A549 (cell line): ENCODE data around the gene TMTC2. TPM values are rescaled to one million over a fixed set of nuclear protein-coding genes. Genes with fewer than 3 reads are reported as not detected.

Source experiments
- ATAC-seq, 2 experiments: fragments of 200-7000 bp in 1 of 2; fragments of >200 bp in 1 of 2; cut with Nextera tagmentation in 1 of 2; cut with Tn5 transposase in 1 of 2; 3 replicates each; pipeline versions ENCODE4 v1.8.0 to v1.9.1; 2018 to 2020; ENCODE audit warnings: mild to moderate bottlenecking in 1 of 2, moderate library complexity in 1 of 2
- CTCF ChIA-PET: fragments of 300-600 bp; sonication (Branson Sonifier 250); formaldehyde crosslinking; extraction: SDS; loops from one replicate; lab custom pipeline; 2021; ENCODE audit warnings: antibody characterized with exemption, inconsistent platforms; lab: Yijun Ruan, JAX
- POLR2A ChIA-PET: fragments of 350-600 bp; formaldehyde crosslinking; extraction: SDS; loops from one replicate; lab custom pipeline; 2021; ENCODE audit warnings: antibody characterized with exemption, inconsistent platforms; lab: Yijun Ruan, JAX
- DNase-seq, 2 experiments: peaks; one replicate each; pipeline versions ENCODE4 v3.0.0 to v3.0.0-alpha.2; 2011 to 2016; ENCODE audit warnings: low read depth in 1 of 2, low spot score in 1 of 2
- FAIRE-seq: peaks from 2 replicates; lab custom pipeline; 2011; peaks lifted over from hg19 to GRCh38; lab: Jason Lieb, UNC
- H3K27ac ChIP-seq, 2 experiments: fragments of >200 bp; sonication (Bioruptor Twin); formaldehyde crosslinking; 3 replicates each; pipeline ENCODE4 v1.5.1; 2016 to 2017
- H3K4me1 ChIP-seq: fragments of >200 bp; sonication (Bioruptor Twin); formaldehyde crosslinking; 3 replicates; pipeline ENCODE4 v1.6.1; 2016
- H3K4me2 ChIP-seq: fragments of >200 bp; sonication (Bioruptor Twin); formaldehyde crosslinking; 3 replicates; pipeline ENCODE4 v1.6.1; 2016
- H3K4me3 ChIP-seq: fragments of >200 bp; sonication (Bioruptor Twin); formaldehyde crosslinking; 3 replicates; pipeline ENCODE4 v1.5.1; 2016
- H3K9me3 ChIP-seq: fragments of >200 bp; sonication (Bioruptor Twin); formaldehyde crosslinking; 3 replicates; pipeline ENCODE4 v1.6.1; 2016
- CBX8 ChIP-seq: fragments of 200-600 bp; sonication (generic); IDR thresholded peaks from 2 replicates; pipeline ENCODE4 v1.6.1; 2016
- CEBPB ChIP-seq, 2 experiments: fragments of >200 bp in 1 of 2; sonication (Bioruptor Twin) in 1 of 2; formaldehyde crosslinking in 1 of 2; IDR thresholded peaks; 2 replicates each; pipeline ENCODE4 v1.6.1; 2012 to 2016
- CHD2 ChIP-seq: fragments of 150-350 bp; IDR thresholded peaks from 2 replicates; pipeline ENCODE4 v1.6.1; 2014; ENCODE audit warnings: low read length; ENCODE audit not compliant: partially characterized antibody
- CHD4 ChIP-seq: fragments of 200-600 bp; sonication (generic); IDR thresholded peaks from 2 replicates; pipeline ENCODE4 v1.6.1; 2016; ENCODE audit warnings: antibody characterized with exemption, mild to moderate bottlenecking, borderline replicate concordance
- FOSB ChIP-seq: fragments of 250-450 bp; sonication (Bioruptor Pico); IDR thresholded peaks from 2 replicates; pipeline ENCODE4 v1.5.0; 2020; ENCODE audit warnings: mild to moderate bottlenecking, moderate library complexity
- FOSL2 ChIP-seq, 2 experiments: fragments of 450-650 bp in 1 of 2; fragments of >200 bp in 1 of 2; sonication (Bioruptor Twin) in 1 of 2; formaldehyde crosslinking; IDR thresholded peaks; 2 replicates each; pipeline versions ENCODE4 v1.5.0 to v1.6.1; 2016 to 2020; ENCODE audit warnings: mild to moderate bottlenecking in 1 of 2, moderate library complexity in 1 of 2
- FOXS1 ChIP-seq: fragments of 250-450 bp; sonication (Bioruptor Pico); IDR thresholded peaks from 2 replicates; pipeline ENCODE4 v1.5.0; 2020; ENCODE audit warnings: mild to moderate bottlenecking, moderate library complexity
- HOXA7 ChIP-seq: fragments of 250-450 bp; sonication (Bioruptor Pico); IDR thresholded peaks from 2 replicates; pipeline ENCODE4 v1.5.0; 2020; ENCODE audit warnings: mild to moderate bottlenecking, moderate library complexity
- NFE2L2 ChIP-seq: fragments of 150-350 bp; conservative IDR thresholded peaks from 2 replicates; pipeline ENCODE4 v1.6.1; 2014; ENCODE audit warnings: low read length
- NPAS2 ChIP-seq: fragments of 250-450 bp; sonication (Bioruptor Pico); IDR thresholded peaks from 2 replicates; pipeline ENCODE4 v1.8.0; 2022; ENCODE audit warnings: mild to moderate bottlenecking, moderate library complexity, borderline replicate concordance
- POLR2A ChIP-seq: IDR thresholded peaks from 2 replicates; pipeline ENCODE4 v1.6.1; 2012; ENCODE audit warnings: mild to moderate bottlenecking, low read length
- RARB ChIP-seq: fragments of 250-450 bp; sonication (Bioruptor Pico); IDR thresholded peaks from 2 replicates; pipeline ENCODE4 v1.8.0; 2021; ENCODE audit warnings: mild to moderate bottlenecking, moderate library complexity
- SMC3 ChIP-seq: fragments of >200 bp; sonication (Bioruptor Twin); formaldehyde crosslinking; IDR thresholded peaks from 3 replicates; pipeline ENCODE4 v1.6.1; 2018; ENCODE audit warnings: inconsistent platforms
- TFCP2L1 ChIP-seq: fragments of 250-450 bp; sonication (Bioruptor Pico); IDR thresholded peaks from 2 replicates; pipeline ENCODE4 v1.5.0; 2021; ENCODE audit warnings: mild to moderate bottlenecking
- ZSCAN20 ChIP-seq: fragments of 250-450 bp; sonication (Bioruptor Pico); IDR thresholded peaks from 2 replicates; pipeline ENCODE4 v1.8.0; 2022; ENCODE audit warnings: mild to moderate bottlenecking, moderate library complexity
- WGBS: methylation state at CpG from one replicate; pipeline ENCODE4 v1.1.6; 2017; ENCODE audit errors: missing lambda C conversion rate; 5-methylcytosine and 5-hydroxymethylcytosine counted together
- polyA plus RNA-seq, 4 experiments: library from polyadenylated mRNA; depleted of rRNA in 3 of 4; stranded (reverse); fragments of >200 nt; fragmentation: RNase III in 1 of 4; extraction: RNeasy Plus Mini Kit Qiagen cat#74134 plus additional on column Dnase treatment in 1 of 4; gene quantifications; 2 replicates in 3 of 4; 3 replicates in 1 of 4; pipeline ENCODE4 v1.2.3, GENCODE V29; 2011 to 2017
- TF ChIP-seq, protein P1 (sequence below): fragments of 200-600 bp; sonication (generic); IDR thresholded peaks from 2 replicates; pipeline ENCODE4 v1.6.1; 2016; ENCODE audit warnings: antibody characterized with exemption, mild to moderate bottlenecking, moderate library complexity
- TF ChIP-seq, protein P2 (sequence below): fragments of 450-650 bp; IDR thresholded peaks from 2 replicates; pipeline ENCODE4 v1.6.1; 2014; ENCODE audit warnings: antibody characterized with exemption
- TF ChIP-seq, protein P3 (sequence below): IDR thresholded peaks from 2 replicates; pipeline ENCODE4 v1.6.1; 2012
- TF ChIP-seq, protein P4 (sequence below): fragments of >200 bp; sonication (Bioruptor Twin); formaldehyde crosslinking; IDR thresholded peaks from 2 replicates; pipeline ENCODE4 v1.6.1; 2016
- TF ChIP-seq, protein P5 (sequence below): fragments of >200 bp; sonication (Bioruptor Twin); formaldehyde crosslinking; IDR thresholded peaks from 3 replicates; pipeline ENCODE4 v1.5.1; 2016
- TF ChIP-seq, protein P6 (sequence below): IDR thresholded peaks from 2 replicates; pipeline ENCODE4 v1.6.1; 2012; ENCODE audit warnings: low read depth, borderline replicate concordance

The TMTC2 gene
- polyA plus RNA-seq, 2 of the 4 experiments (the other 2 are of a cell fraction): 1.8 to 5.3 TPM

DNA sequence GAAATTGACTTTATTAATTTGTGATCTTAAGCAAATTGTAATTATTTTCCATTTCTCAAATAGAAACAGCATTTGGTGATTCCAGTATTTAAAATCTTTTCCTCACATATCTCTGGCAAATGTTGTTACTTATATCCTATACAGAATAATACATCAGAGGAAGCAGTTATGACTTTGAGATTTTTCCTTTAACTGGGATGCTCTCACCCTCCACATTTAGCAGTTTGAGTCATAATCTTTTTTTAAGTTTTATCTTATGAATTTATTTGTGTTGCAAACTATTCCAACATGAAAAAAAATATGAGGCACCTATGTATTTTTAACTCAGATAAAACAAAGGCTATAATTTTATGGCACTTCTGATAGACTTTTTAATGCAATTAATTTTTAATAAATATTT is 311.8 kb downstream of the TMTC2 start:
- CTCF ChIA-PET: no interaction called here

DNA sequence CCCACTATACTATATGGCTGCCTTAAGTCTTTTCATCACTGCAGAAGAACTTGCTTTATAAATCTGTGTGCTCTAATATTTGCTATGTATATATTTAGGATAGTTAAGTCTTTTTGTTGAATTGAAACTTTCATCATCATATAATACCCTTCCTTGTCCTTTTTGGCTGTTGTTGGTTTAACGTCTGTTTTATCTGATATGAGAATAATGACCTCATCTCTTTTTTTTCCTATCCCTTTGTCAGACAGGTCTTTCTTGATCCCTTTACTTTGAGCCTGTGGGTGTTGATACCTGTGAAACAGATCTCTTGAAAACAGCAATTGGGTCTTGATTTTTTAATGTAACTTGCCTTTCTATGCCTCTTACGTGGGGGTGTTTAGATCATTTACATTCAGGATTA is 316.3 kb downstream of the TMTC2 start:
- DNase-seq (no peak), FAIRE-seq (no peak), ATAC-seq (no peak)
- POLR2A ChIA-PET: no interaction called here
- Histone ChIP-seq H3K27ac (no peak overlapping the region), H3K4me2 (no peak overlapping the region), H3K4me3 (no peak overlapping the region), H3K9me3 (0 out of 3 replicates have a peak, but pooled peaks cover 5% of the 10 kb centered on the region), H3K4me1 (no peaks in the 10 kb centered on the region)
- no peak for TF ChIP-seq RARB (CRISPR knock-in tag)
- TF ChIP-seq, protein P1, sequence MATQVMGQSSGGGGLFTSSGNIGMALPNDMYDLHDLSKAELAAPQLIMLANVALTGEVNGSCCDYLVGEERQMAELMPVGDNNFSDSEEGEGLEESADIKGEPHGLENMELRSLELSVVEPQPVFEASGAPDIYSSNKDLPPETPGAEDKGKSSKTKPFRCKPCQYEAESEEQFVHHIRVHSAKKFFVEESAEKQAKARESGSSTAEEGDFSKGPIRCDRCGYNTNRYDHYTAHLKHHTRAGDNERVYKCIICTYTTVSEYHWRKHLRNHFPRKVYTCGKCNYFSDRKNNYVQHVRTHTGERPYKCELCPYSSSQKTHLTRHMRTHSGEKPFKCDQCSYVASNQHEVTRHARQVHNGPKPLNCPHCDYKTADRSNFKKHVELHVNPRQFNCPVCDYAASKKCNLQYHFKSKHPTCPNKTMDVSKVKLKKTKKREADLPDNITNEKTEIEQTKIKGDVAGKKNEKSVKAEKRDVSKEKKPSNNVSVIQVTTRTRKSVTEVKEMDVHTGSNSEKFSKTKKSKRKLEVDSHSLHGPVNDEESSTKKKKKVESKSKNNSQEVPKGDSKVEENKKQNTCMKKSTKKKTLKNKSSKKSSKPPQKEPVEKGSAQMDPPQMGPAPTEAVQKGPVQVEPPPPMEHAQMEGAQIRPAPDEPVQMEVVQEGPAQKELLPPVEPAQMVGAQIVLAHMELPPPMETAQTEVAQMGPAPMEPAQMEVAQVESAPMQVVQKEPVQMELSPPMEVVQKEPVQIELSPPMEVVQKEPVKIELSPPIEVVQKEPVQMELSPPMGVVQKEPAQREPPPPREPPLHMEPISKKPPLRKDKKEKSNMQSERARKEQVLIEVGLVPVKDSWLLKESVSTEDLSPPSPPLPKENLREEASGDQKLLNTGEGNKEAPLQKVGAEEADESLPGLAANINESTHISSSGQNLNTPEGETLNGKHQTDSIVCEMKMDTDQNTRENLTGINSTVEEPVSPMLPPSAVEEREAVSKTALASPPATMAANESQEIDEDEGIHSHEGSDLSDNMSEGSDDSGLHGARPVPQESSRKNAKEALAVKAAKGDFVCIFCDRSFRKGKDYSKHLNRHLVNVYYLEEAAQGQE: no peak
- no peak for TF ChIP-seq FOXS1 (CRISPR knock-in tag)
- no peak for TF ChIP-seq SMC3
- TF ChIP-seq NPAS2 (CRISPR knock-in tag): no peak
- TF ChIP-seq, protein P2, sequence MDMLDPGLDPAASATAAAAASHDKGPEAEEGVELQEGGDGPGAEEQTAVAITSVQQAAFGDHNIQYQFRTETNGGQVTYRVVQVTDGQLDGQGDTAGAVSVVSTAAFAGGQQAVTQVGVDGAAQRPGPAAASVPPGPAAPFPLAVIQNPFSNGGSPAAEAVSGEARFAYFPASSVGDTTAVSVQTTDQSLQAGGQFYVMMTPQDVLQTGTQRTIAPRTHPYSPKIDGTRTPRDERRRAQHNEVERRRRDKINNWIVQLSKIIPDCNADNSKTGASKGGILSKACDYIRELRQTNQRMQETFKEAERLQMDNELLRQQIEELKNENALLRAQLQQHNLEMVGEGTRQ: no peak
- TF ChIP-seq POLR2A: no peak
- TF ChIP-seq FOSB (CRISPR knock-in tag): no peak
- TF ChIP-seq, protein P3, sequence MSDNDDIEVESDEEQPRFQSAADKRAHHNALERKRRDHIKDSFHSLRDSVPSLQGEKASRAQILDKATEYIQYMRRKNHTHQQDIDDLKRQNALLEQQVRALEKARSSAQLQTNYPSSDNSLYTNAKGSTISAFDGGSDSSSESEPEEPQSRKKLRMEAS: no peak
- TF ChIP-seq, protein P4, sequence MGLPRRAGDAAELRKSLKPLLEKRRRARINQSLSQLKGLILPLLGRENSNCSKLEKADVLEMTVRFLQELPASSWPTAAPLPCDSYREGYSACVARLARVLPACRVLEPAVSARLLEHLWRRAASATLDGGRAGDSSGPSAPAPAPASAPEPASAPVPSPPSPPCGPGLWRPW: no peak
- TF ChIP-seq HOXA7: no peak
- TF ChIP-seq CHD2: no peak
- TF ChIP-seq TFCP2L1 (CRISPR knock-in tag): no peak
- TF ChIP-seq FOSL2 (IDR thresholded peaks at IDR 0.05): no peak
- TF ChIP-seq FOSL2 (CRISPR knock-in tag; IDR thresholded peaks at IDR 0.05): no peak
- no peak for TF ChIP-seq CBX8
- TF ChIP-seq ZSCAN20 (CRISPR knock-in tag): no peak
- TF ChIP-seq, protein P5, sequence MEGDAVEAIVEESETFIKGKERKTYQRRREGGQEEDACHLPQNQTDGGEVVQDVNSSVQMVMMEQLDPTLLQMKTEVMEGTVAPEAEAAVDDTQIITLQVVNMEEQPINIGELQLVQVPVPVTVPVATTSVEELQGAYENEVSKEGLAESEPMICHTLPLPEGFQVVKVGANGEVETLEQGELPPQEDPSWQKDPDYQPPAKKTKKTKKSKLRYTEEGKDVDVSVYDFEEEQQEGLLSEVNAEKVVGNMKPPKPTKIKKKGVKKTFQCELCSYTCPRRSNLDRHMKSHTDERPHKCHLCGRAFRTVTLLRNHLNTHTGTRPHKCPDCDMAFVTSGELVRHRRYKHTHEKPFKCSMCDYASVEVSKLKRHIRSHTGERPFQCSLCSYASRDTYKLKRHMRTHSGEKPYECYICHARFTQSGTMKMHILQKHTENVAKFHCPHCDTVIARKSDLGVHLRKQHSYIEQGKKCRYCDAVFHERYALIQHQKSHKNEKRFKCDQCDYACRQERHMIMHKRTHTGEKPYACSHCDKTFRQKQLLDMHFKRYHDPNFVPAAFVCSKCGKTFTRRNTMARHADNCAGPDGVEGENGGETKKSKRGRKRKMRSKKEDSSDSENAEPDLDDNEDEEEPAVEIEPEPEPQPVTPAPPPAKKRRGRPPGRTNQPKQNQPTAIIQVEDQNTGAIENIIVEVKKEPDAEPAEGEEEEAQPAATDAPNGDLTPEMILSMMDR: no peak
- TF ChIP-seq, protein P6, sequence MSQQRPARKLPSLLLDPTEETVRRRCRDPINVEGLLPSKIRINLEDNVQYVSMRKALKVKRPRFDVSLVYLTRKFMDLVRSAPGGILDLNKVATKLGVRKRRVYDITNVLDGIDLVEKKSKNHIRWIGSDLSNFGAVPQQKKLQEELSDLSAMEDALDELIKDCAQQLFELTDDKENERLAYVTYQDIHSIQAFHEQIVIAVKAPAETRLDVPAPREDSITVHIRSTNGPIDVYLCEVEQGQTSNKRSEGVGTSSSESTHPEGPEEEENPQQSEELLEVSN: no peak
- no peak for TF ChIP-seq NFE2L2
- CTCF ChIA-PET: interaction anchor here (0.8 kb wide), 1 partner anchor 20 kb away, joined by 3 read pairs; no protein-coding TSS in a partner anchor
- WGBS: 27% methylated on average over 2 of the region's 2 CpGs

More for the DNA sequence above, 311.8 kb downstream of the TMTC2 start:
- Histone ChIP-seq H3K4me1 (no peaks in the 10 kb centered on the region), H3K9me3 (no peaks in the 10 kb centered on the region), H3K4me2 (no peak overlapping the region), H3K27ac (no peak overlapping the region), H3K4me3 (no peak overlapping the region)
- POLR2A ChIA-PET: no interaction called here
- no peak for FAIRE-seq
- TF ChIP-seq FOSB (CRISPR knock-in tag) (no peak), CEBPB (IDR thresholded peaks at IDR 0.05) (no peak), CHD4 (no peak)
- DNase-seq: no peak
- ATAC-seq: no peak
